Stimulated activated CD8-positive, alpha-beta memory T cell treated with anti-CD3 and anti-CD28 coated beads, Interleukin-4, amount 100 ng/mL, for 24 hours (primary cell): ENCODE results near the gene JDP2.

ENCODE experiments used
- DNase-seq: peaks from one replicate; pipeline ENCODE4 v3.0.0-alpha.2; 2020; ENCODE audit warnings: low read depth

JDP2 gene

GRCh38 chr14:75409316-75410205 is 18.3 kb upstream of the JDP2 start:
- DNase-seq: no peak

DNA sequence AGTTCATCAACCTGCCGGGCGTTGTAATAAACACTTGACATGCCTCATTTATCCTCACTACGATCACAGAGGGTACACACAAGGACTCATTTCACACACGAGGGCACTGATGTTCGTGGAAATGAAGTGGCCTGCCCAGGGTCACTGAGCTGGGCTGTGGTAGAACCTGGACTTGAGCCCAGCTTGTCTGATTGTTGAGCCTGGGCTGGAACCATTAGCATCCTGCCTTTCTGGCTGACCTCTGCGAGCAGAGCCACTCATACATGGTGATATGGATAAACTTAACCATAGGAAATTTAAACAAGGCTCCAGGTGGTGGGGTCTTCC is 16.6 kb upstream of the JDP2 start:
- no peak for DNase-seq

- DNase-seq: no peak
Observed at GRCh38 chr14:75413013-75413412, 14.8 kb upstream of the JDP2 start.

- DNase-seq: no peak
Observed at GRCh38 chr14:75417674-75418073, 10.1 kb upstream of the JDP2 start.

DNA sequence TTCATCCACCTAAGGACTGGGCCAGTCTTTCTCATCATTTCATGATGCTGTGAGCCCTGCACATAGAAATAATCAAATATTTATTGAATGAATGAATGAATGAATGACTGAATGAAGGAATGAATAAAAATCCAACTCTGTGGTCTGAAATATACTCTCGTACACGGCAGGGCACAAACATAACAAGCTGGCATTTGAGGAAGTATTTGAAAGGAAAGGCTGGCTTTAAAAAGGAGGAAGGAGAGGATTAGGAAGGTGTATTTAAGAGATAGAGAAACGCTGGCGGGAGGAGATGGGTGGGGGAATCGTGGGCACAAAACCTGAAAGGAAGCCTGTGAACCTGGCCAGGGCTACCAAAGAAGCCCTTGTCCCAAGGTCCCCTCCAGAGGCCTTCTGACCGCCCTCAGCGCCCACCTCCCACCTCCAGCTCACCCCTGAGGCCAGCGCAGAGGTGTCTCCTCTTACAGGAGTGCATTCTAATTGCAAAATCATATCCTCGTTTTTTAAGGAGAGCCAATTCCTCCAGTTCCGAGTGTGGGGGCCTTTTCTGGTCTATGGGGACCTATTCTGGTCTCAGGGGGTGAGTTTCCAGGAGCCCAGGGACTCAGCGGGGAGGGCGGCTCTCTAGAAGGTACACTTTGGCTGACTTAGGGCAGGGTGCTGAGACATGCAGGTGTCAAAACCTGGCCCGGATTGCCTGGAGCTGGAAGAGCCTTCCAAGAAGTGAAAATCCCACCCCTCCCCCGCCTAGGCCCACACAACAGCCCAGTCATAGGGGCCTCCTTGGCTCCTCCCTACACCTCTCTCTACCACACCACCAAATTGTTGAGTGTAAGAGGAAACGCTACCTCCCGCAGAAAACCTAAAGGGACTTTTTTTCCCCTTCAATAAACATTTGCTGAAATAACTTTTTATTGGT is 8.7 kb upstream of the JDP2 start:
- peak; percentile 37 for DNase-seq

DNA sequence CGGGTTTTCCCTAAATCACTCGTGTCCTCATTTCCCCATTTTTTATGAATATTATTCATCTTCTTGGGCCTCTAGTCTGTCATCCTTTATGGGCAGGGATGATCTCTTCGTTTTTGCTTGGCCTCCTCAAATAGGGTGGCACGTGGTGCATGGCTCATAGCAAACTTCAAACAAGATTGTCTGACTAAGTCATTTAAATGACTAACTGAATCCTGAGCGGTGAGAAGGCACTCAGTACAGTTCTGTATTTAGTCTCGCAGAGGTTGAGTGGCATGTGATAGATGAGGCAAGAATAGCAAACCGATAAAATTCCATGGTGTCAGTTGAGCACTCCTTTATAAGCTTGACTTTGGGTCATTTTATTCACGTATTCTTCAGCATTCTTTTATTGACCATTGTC is 5.7 kb upstream of the JDP2 start:
- no peak for DNase-seq

DNA sequence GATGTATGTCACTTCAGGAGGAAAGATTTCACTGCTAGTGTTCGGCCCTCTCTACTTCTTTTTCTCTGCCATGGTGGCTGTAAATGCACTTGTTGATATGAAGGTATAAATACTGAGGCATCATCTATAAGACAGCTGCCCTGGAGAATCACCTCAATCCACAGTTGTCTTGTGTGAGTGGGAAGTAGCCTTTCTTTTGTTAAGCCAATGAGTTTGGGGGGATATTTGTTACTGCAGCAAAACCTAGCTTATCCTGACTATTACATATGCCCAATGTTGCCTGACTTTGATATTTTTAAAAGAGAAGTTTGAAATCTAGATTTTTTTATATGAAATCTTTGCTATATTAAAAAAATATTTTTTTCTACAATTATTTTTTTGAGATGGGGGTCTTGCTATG is 3.3 kb upstream of the JDP2 start:
- no peak for DNase-seq

- no peak for DNase-seq
Observed at GRCh38 chr14:75425446-75425845, 2.4 kb upstream of the JDP2 start.

GRCh38 chr14:75426332-75427125 is 1.3 kb upstream of the JDP2 start:
- no peak for DNase-seq

DNA sequence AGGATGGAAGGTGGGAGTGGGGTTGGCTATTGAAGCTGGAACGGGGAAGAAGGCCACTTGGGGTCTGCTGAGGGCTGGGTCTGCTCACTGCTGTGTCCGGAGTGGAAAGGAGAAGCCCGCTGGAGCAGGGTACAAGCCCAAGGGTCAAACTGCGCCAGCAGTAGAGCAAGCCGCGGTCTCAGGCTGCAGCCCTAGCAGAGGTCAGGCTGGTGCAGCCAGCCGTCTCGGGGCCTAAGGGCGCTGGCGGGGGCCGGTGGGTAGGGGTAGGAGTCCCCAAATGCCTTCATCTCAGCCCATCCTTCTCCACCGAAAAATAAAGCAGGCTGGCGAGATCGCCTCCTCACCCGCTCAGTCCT is 718 bp upstream of the JDP2 start:
- DNase-seq: no peak

- DNase-seq: no peak
Observed at GRCh38 chr14:75428230-75429104, 645 bp downstream of the JDP2 start.

DNA sequence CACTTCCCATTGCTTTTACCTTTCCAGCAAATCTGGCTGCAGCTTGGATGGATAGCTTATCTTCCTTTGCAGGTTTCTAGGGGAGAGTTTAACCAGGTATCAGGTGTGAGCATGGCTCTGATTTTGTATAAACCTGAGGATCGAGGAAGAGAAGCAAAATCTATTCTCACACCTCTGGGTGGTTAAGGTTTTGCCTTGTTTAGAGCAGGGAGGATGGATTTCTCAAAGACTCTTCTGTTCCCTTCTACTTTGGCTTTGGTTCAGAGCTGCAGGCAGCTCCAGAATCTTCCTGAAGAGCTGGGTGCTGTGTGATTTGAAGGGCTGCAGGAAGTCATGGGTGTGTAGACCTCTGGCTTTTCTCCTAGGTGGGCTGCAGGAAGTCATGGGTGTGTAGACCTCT is 1.7 kb downstream of the JDP2 start:
- DNase-seq: no peak

DNA sequence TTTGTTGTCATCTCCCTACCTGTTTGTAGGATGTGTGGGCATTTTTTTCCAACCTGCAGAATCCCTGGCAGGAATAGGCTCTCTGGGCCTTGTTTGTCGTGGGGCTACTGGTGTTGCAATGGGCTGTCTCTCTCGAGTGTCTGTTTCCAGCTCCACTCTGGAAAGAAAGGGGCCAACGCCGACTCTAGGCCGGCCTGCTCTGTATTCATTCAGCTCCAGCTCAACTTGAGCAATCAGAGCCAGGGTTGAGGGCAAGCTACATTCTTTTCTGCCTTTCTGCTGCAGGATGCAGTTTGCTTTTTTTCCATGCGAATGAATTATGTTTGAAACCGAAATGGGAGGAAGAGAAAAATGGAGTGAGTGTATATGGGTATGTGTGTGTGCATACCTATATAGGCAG is 2.3 kb downstream of the JDP2 start:
- no peak for DNase-seq

GRCh38 chr14:75430526-75430925 is 2.7 kb downstream of the JDP2 start:
- DNase-seq: no peak

GRCh38 chr14:75430976-75431375 is 3.2 kb downstream of the JDP2 start:
- DNase-seq: no peak

GRCh38 chr14:75431827-75432226 is 4.0 kb downstream of the JDP2 start:
- DNase-seq: no peak

GRCh38 chr14:75432411-75432810 is 4.6 kb downstream of the JDP2 start:
- DNase-seq: no peak

GRCh38 chr14:75433631-75434071 is 5.8 kb downstream of the JDP2 start:
- DNase-seq: no peak

- no peak for DNase-seq
Observed at GRCh38 chr14:75434138-75434889, 6.5 kb downstream of the JDP2 start.

GRCh38 chr14:75434890-75435248 is 7.0 kb downstream of the JDP2 start:
- DNase-seq: no peak

DNA sequence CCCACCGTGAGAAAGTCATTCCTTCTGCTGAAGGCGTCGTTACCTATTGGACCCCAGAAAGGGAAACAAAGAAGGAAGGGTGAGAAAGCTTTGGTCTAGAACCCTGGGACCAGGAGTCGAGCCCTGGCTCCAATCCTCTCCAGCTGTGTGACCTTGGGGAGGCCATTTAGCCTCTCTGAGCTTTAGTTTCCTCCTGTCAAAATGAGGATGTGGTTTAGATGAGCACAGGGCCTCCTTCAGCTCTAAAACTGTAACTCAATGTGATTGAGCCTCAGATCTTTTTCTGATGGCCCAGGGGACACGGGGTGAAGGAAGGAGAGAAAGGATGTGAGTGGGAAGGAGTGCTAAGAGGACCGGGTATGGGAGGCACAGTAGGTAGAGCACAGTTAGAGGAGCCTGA is 7.7 kb downstream of the JDP2 start:
- no peak for DNase-seq
